Mesothelial cell of epicardium (in vitro differentiated cells): ENCODE data around the gene LRRC17. TPM values are rescaled to one million over a fixed set of nuclear protein-coding genes. Genes with fewer than 3 reads are reported as not detected.
"Not testable (repeated sequence)": the region's sequence is repeated elsewhere in the genome, so short reads cannot be mapped to it uniquely, and the experiment has no call there.

ENCODE experiments used
- DNase-seq, 2 experiments: peaks; one replicate each; pipeline ENCODE4 v3.0.0; 2021; ENCODE audit warnings: low spot score in 2 of 2; ENCODE audit not compliant: unreplicated experiment in 2 of 2
- H3K27ac Mint-ChIP-seq: 2 replicates; pipeline ENCODE4 v1.8.0; 2021; ENCODE audit warnings: mixed read lengths
- H3K27me3 Mint-ChIP-seq: 2 replicates; pipeline ENCODE4 v1.8.0; 2021; ENCODE audit warnings: low read depth, mixed read lengths
- H3K36me3 Mint-ChIP-seq: 2 replicates; pipeline ENCODE4 v1.8.0; 2021; ENCODE audit warnings: mixed read lengths
- H3K4me1 Mint-ChIP-seq: 2 replicates; pipeline ENCODE4 v1.8.0; 2021; ENCODE audit warnings: mixed read lengths
- H3K4me3 Mint-ChIP-seq: 2 replicates; pipeline ENCODE4 v1.8.0; 2021; ENCODE audit warnings: mild to moderate bottlenecking, moderate library complexity, mixed read lengths
- H3K9me3 Mint-ChIP-seq: 2 replicates; pipeline ENCODE4 v1.8.0; 2021; ENCODE audit warnings: mixed read lengths
- total RNA-seq: library from RNA; stranded (reverse); gene quantifications from 3 replicates; pipeline ENCODE4 v1.2.1, GENCODE V29; 2021
- TF ChIP-seq, protein P1 (sequence below): fragments of 200-600 bp; sonication (generic); IDR thresholded peaks from one replicate; pipeline ENCODE4 v1.5.0; 2021; ENCODE audit warnings: antibody characterized with exemption; ENCODE audit not compliant: unreplicated experiment

Gene LRRC17
- total RNA-seq, 1 donor from 2014 or later: 43.1 TPM

DNA sequence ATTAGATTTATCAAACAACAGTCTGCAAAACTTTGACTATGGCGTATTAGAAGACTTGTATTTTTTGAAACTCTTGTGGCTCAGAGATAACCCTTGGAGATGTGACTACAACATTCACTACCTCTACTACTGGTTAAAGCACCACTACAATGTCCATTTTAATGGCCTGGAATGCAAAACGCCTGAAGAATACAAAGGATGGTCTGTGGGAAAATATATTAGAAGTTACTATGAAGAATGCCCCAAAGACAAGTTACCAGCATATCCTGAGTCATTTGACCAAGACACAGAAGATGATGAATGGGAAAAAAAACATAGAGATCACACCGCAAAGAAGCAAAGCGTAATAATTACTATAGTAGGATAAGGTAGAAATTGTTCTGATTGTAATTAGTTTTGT lies 31.4 kb downstream of the LRRC17 start:
- TF ChIP-seq, protein P1, sequence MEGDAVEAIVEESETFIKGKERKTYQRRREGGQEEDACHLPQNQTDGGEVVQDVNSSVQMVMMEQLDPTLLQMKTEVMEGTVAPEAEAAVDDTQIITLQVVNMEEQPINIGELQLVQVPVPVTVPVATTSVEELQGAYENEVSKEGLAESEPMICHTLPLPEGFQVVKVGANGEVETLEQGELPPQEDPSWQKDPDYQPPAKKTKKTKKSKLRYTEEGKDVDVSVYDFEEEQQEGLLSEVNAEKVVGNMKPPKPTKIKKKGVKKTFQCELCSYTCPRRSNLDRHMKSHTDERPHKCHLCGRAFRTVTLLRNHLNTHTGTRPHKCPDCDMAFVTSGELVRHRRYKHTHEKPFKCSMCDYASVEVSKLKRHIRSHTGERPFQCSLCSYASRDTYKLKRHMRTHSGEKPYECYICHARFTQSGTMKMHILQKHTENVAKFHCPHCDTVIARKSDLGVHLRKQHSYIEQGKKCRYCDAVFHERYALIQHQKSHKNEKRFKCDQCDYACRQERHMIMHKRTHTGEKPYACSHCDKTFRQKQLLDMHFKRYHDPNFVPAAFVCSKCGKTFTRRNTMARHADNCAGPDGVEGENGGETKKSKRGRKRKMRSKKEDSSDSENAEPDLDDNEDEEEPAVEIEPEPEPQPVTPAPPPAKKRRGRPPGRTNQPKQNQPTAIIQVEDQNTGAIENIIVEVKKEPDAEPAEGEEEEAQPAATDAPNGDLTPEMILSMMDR: no peak
- Mint-ChIP-seq H3K9me3 (no peaks in the 10 kb centered on the region), H3K27me3 (no peaks in the 10 kb centered on the region), H3K4me3 (no peak overlapping the region), H3K36me3 (peaks cover 4% of the 10 kb centered on the region), H3K4me1 (peaks cover 21% of the 10 kb centered on the region), H3K27ac (no peak overlapping the region)
- DNase-seq: no peak

DNA sequence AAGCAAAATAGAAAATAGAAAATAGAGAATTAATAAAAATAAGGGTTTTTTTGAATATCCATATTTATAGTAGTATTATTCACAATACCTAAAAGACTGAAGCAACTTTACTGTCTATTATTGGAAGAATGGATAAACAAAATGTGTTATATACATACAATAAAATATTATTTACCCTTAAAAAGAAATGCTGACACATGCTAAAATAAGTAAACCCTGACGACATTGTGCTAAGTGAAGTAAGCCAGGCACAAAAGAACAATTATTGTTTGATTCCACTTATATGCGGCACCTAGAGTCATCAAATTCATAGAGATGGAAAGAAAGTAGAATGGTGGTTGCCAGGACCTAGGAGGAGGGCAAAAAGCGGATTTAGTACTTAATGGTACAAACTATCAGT lies 39.0 kb downstream of the LRRC17 start:
- Mint-ChIP-seq H3K36me3 (peaks cover 23% of the 10 kb centered on the region), H3K9me3 (peaks cover 51% of the 10 kb centered on the region), H3K4me3 (no peak overlapping the region), H3K27me3 (no peaks in the 10 kb centered on the region), H3K4me1 (no peaks in the 10 kb centered on the region), H3K27ac (no peak overlapping the region)
- TF ChIP-seq, protein P1: no peak
- DNase-seq: no peak

DNA sequence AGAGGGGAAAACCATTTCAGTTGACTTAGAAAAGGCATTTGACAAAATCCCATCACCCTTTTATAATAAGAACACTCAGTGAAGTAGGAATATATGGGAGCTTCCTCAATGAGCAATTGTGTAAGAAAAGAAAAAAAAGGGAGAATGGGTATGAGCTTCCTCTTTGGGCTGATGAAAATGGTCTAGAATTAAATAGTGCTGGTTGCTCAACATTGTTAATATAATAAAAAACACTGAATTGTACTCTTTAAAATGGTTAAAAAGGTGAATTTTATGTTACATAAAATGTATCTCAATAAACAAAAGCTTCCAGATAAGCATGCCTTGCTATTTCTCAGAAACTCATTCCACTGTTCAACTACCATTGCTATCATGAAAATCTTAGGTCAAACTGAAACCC lies 40.6 kb downstream of the LRRC17 start:
- no peak for DNase-seq
- H3K36me3 Mint-ChIP-seq: peaks cover 23% of the 10 kb centered on the region
- H3K4me1 Mint-ChIP-seq: no peaks in the 10 kb centered on the region
- no peak overlapping the region for H3K27ac Mint-ChIP-seq
- H3K4me3 Mint-ChIP-seq: no peak overlapping the region
- peaks cover 58% of the 10 kb centered on the region for H3K9me3 Mint-ChIP-seq
- TF ChIP-seq, protein P1: no peak
- H3K27me3 Mint-ChIP-seq: no peaks in the 10 kb centered on the region

DNA sequence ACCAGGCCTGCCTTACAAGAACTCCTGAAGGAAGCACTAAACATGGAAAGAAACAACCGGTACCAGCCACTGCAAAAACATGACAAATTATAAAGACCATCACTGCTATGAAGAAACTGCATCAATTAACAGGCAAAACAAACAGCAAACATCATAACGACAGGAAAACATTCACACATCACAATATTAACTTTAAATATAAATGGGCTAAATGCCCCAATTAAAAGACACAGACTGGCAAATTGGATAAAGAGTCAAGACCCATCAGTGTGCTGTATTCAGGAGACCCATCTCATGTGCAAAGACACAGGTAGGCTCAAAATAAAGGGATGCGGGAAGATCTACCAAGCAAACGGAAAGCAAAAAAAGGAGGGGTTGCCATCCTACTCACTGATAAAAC lies 41.6 kb downstream of the LRRC17 start:
- H3K4me3 Mint-ChIP-seq, H3K27me3 Mint-ChIP-seq, DNase-seq, H3K27ac Mint-ChIP-seq, H3K4me1 Mint-ChIP-seq: not testable (repeated sequence)
- peaks cover 23% of the 10 kb centered on the region for H3K36me3 Mint-ChIP-seq
- peaks cover 58% of the 10 kb centered on the region for H3K9me3 Mint-ChIP-seq

DNA sequence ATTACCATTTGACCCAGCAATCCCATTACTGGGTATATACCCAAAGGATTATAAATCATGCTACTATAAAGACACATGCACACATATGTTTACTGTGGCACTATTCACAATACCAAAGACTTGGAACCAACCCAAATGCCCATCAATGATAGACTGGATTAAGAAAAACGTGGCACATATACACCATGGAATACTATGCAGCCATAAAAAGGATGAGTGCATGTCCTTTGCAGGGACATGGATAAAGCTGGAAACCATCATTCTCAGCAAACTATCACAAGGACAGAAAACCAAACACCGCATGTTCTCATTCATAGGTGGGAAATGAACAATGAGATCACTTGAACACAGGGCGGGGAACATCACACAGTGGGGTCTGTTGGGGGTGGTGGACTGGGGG lies 45.2 kb downstream of the LRRC17 start:
- not testable (repeated sequence) for H3K27me3 Mint-ChIP-seq, DNase-seq, H3K27ac Mint-ChIP-seq, H3K4me1 Mint-ChIP-seq, H3K4me3 Mint-ChIP-seq
- peaks cover 45% of the 10 kb centered on the region for H3K9me3 Mint-ChIP-seq
- peaks cover 16% of the 10 kb centered on the region for H3K36me3 Mint-ChIP-seq

DNA sequence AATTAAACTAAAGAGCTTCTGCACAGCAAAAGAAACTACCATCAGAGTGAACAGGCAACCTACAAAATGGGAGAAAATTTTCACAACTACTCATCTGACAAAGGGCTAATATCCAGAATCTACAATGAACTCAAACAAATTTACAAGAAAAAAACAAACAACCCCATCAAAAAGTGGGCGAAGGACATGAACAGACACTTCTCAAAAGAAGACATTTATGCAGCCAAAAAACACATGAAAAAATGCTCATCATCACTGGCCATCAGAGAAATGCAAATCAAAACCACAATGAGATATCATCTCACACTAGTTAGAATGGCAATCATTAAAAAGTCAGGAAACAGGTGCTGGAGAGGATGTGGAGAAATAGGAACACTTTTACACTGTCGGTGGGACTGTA lies 49.2 kb downstream of the LRRC17 start:
- H3K27me3 Mint-ChIP-seq, DNase-seq, H3K9me3 Mint-ChIP-seq, H3K4me1 Mint-ChIP-seq, H3K27ac Mint-ChIP-seq, H3K36me3 Mint-ChIP-seq, H3K4me3 Mint-ChIP-seq: not testable (repeated sequence)

DNA sequence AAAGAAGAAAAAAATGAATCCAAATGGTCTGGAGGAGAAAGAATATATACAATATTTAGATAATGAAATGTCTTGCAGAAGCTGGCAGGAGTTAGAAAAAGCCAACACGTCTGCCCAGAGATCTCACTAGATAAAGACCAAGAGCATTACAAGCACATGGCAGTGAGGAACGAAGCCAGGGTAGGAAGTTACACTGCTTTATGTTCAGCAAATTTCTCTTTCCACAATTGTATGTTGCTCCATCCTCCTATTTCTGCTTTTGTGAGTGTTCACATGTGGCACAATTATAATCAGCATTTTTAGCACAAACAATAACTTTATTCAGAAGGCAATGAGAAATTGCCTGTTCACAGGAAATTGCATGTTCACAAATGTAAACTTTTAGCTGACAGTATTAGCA lies 53.7 kb downstream of the LRRC17 start:
- H3K36me3 Mint-ChIP-seq: no peaks in the 10 kb centered on the region
- H3K9me3 Mint-ChIP-seq: no peaks in the 10 kb centered on the region
- H3K4me1 Mint-ChIP-seq: no peaks in the 10 kb centered on the region
- no peak overlapping the region for H3K4me3 Mint-ChIP-seq
- no peak for DNase-seq
- no peaks in the 10 kb centered on the region for H3K27me3 Mint-ChIP-seq
- no peak overlapping the region for H3K27ac Mint-ChIP-seq
- TF ChIP-seq, protein P1: no peak
